Endodermal cell (in vitro differentiated cells): ENCODE results near the gene SPTBN2. TPM values are rescaled to one million over a fixed set of nuclear protein-coding genes. Genes with fewer than 3 reads are reported as not detected.

Experiments
- DNase-seq: peaks from one replicate; pipeline ENCODE4 v3.0.0-alpha.2; 2017
- H3K27ac ChIP-seq: 2 replicates; pipeline ENCODE4 v1.5.1; 2013; ENCODE audit warnings: mild to moderate bottlenecking, low read depth, low read length, moderate library complexity
- H3K27me3 ChIP-seq: 2 replicates; pipeline ENCODE4 v1.6.1; 2013; ENCODE audit warnings: mild to moderate bottlenecking, low read length, moderate library complexity; ENCODE audit not compliant: insufficient read depth, control insufficient read depth, poor library complexity, severe bottlenecking
- H3K36me3 ChIP-seq: 2 replicates; pipeline ENCODE4 v1.7.0; 2013; ENCODE audit warnings: mild to moderate bottlenecking, low read length, moderate library complexity; ENCODE audit not compliant: control insufficient read depth, insufficient read depth
- H3K4me1 ChIP-seq: one replicate; pipeline ENCODE4 v1.7.0; 2013; ENCODE audit warnings: low read length; ENCODE audit not compliant: control insufficient read depth, insufficient read depth
- H3K4me3 ChIP-seq: 2 replicates; pipeline ENCODE4 v1.5.1; 2013; ENCODE audit warnings: mild to moderate bottlenecking, low read length, moderate library complexity
- H3K9ac ChIP-seq: 2 replicates; pipeline ENCODE4 v1.6.1; 2013; ENCODE audit warnings: mild to moderate bottlenecking, low read length, moderate library complexity; ENCODE audit not compliant: poor library complexity, severe bottlenecking; ENCODE audit errors: extremely low read depth
- H3K9me3 ChIP-seq: 2 replicates; pipeline ENCODE4 v1.6.1; 2013; ENCODE audit warnings: mild to moderate bottlenecking, low read length, moderate library complexity; ENCODE audit not compliant: control insufficient read depth
- H3K27ac Mint-ChIP-seq: 2 replicates; pipeline ENCODE4 v1.8.0; 2020; ENCODE audit warnings: mixed read lengths
- H3K27me3 Mint-ChIP-seq: 2 replicates; pipeline ENCODE4 v1.8.0; 2021; ENCODE audit warnings: mild to moderate bottlenecking, mixed read lengths; ENCODE audit not compliant: insufficient read depth
- H3K36me3 Mint-ChIP-seq: 2 replicates; pipeline ENCODE4 v1.8.0; 2020; ENCODE audit warnings: low read depth, mixed read lengths
- H3K4me1 Mint-ChIP-seq: 2 replicates; pipeline ENCODE4 v1.8.0; 2020; ENCODE audit warnings: mixed read lengths
- H3K4me3 Mint-ChIP-seq: 2 replicates; pipeline ENCODE4 v1.8.0; 2020; ENCODE audit warnings: mild to moderate bottlenecking, moderate library complexity, mixed read lengths
- H3K9me3 Mint-ChIP-seq: 2 replicates; pipeline ENCODE4 v1.8.0; 2020; ENCODE audit warnings: mild to moderate bottlenecking, mixed read lengths
- WGBS, 2 experiments: methylation state at CpG; one replicate each; pipeline versions ENCODE4 v1.1.5 to v1.1.7; 2013; ENCODE audit warnings: missing lambda C conversion rate in 2 of 2, mixed read lengths in 1 of 2; ENCODE audit not compliant: insufficient coverage in 1 of 2, insufficient read length in 1 of 2; 5-methylcytosine and 5-hydroxymethylcytosine counted together
- total RNA-seq, 2 donors: library from RNA; stranded (reverse); fragmentation: NEBNext Ultra II Directional in 1 of 2; extraction: Animal tissue kit (Norgen Biotek cat#: 25700) in 1 of 2; gene quantifications; 2 replicates in 1 of 2; 3 replicates in 1 of 2; pipeline ENCODE4 v1.2.1, GENCODE V29; 2021
- TF ChIP-seq, protein P1 (sequence below): fragments of 200-600 bp; sonication (generic); conservative IDR thresholded peaks from 2 replicates; pipeline ENCODE4 v1.5.0; 2021; ENCODE audit warnings: antibody characterized with exemption, mild to moderate bottlenecking

SPTBN2 gene
- total RNA-seq, 2 donors from 2014 or later = 36.0 to 46.0 TPM

DNA sequence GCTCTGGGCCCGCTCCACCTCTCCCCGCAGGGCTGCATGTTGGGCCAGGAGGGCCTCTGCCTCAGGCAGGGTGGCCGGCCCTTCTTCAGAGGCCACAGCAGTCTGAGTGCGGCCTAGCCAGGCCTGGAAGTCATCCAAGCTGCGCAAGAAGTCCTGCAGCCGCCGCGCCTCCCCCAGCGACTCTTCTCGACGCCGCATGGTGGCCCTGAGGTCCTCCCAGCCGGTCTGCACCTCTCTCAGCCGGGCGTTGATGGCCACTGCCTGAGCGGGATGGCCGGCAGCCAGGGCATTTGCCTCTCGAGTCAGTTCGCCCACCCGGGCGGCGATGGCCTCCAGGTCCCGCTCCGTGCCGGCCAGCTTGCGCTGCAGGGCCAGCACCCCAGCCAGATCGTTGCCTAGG lies 28.3 kb downstream of the SPTBN2 start:
- Histone ChIP-seq H3K27me3 (no peaks in the 10 kb centered on the region), H3K27ac (no peak overlapping the region), H3K9ac (no peak overlapping the region), H3K4me3 (no peak overlapping the region), H3K4me1 (no peaks in the 10 kb centered on the region), H3K36me3 (peaks cover 33% of the 10 kb centered on the region), H3K9me3 (no peaks in the 10 kb centered on the region)
- DNase-seq = no peak
- 94 to 99% methylated on average over 16 to 27 of the region's 27 CpGs for WGBS, 2 experiments
- peaks cover 2% of the 10 kb centered on the region for H3K9me3 Mint-ChIP-seq
- H3K27me3 Mint-ChIP-seq = no peaks in the 10 kb centered on the region
- H3K4me3 Mint-ChIP-seq = no peak overlapping the region
- H3K4me1 Mint-ChIP-seq = no peaks in the 10 kb centered on the region
- peaks cover 50% of the 10 kb centered on the region for H3K36me3 Mint-ChIP-seq
- TF ChIP-seq, protein P1, sequence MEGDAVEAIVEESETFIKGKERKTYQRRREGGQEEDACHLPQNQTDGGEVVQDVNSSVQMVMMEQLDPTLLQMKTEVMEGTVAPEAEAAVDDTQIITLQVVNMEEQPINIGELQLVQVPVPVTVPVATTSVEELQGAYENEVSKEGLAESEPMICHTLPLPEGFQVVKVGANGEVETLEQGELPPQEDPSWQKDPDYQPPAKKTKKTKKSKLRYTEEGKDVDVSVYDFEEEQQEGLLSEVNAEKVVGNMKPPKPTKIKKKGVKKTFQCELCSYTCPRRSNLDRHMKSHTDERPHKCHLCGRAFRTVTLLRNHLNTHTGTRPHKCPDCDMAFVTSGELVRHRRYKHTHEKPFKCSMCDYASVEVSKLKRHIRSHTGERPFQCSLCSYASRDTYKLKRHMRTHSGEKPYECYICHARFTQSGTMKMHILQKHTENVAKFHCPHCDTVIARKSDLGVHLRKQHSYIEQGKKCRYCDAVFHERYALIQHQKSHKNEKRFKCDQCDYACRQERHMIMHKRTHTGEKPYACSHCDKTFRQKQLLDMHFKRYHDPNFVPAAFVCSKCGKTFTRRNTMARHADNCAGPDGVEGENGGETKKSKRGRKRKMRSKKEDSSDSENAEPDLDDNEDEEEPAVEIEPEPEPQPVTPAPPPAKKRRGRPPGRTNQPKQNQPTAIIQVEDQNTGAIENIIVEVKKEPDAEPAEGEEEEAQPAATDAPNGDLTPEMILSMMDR = no peak
- no peak overlapping the region for H3K27ac Mint-ChIP-seq

DNA sequence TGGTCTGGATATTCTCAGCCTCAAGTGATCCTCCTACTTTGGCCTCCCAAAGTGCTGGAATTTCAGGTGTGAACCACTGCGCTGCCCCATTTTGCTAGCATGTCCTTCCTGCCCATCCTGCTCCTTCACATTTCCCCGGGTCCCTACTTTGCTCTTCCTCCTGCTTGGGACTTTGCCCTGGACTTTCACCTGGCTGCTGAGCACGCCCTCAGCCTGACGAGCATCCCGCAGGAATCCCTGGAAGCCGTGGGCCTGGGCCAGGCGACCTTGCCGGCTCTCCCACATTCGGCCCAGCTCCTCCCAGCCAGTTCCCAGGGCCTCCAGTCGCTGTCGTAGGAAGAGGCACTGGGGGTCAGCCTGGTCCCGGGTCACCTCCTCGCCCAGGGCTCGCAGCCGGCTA lies 28.7 kb downstream of the SPTBN2 start:
- H3K36me3 ChIP-seq = peaks cover 33% of the 10 kb centered on the region
- no peak for DNase-seq
- H3K27me3 ChIP-seq = no peaks in the 10 kb centered on the region
- Mint-ChIP-seq H3K36me3 (peaks cover 46% of the 10 kb centered on the region), H3K4me1 (no peaks in the 10 kb centered on the region), H3K27ac (no peak overlapping the region), H3K27me3 (no peaks in the 10 kb centered on the region), H3K9me3 (peaks cover 2% of the 10 kb centered on the region), H3K4me3 (no peak overlapping the region)
- no peaks in the 10 kb centered on the region for H3K9me3 ChIP-seq
- no peak overlapping the region for H3K27ac ChIP-seq
- H3K9ac ChIP-seq = no peak overlapping the region
- H3K4me3 ChIP-seq = no peak overlapping the region
- 91 to 92% methylated on average over 9 to 15 of the region's 15 CpGs for WGBS, 2 experiments
- no peaks in the 10 kb centered on the region for H3K4me1 ChIP-seq
- TF ChIP-seq, protein P1 = no peak

DNA sequence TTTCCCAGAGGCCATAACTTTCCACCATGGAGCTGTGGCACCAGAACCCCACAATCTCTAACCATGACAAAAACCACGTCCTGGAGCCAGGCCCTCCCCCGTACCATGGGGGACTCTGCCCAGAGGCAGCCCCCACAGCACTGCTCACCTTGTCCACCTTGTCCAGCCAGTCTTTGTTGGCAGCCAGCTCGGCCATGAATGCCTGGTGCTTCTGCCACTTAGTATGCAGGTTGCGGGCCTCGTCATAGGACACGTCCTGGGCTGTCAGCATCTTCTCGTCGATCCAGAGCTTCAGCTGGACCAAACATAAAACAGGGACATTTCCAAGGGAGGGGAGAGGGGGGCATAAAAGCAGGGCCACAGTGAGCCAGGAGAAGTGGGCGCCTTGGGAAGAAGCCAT lies 30.5 kb downstream of the SPTBN2 start:
- Mint-ChIP-seq H3K4me1 (no peaks in the 10 kb centered on the region), H3K27ac (no peak overlapping the region), H3K4me3 (no peak overlapping the region), H3K27me3 (no peaks in the 10 kb centered on the region), H3K36me3 (peaks cover 47% of the 10 kb centered on the region), H3K9me3 (peaks cover 2% of the 10 kb centered on the region)
- Histone ChIP-seq H3K36me3 (peaks cover 43% of the 10 kb centered on the region), H3K9me3 (no peaks in the 10 kb centered on the region), H3K27me3 (no peaks in the 10 kb centered on the region), H3K4me1 (no peaks in the 10 kb centered on the region), H3K9ac (no peak overlapping the region), H3K4me3 (no peak overlapping the region), H3K27ac (no peak overlapping the region)
- WGBS, 2 experiments = 92 to 98% methylated on average over 8 to 9 of the region's 9 CpGs
- TF ChIP-seq, protein P1 = no peak
- no peak for DNase-seq
